GM10266 (cell line): ENCODE results near the gene NEU4.

Experiments used
- DNase-seq: peaks from one replicate; pipeline ENCODE4 v3.0.0; 2012; ENCODE audit errors: extremely low spot score
- TF ChIP-seq, protein P1 (sequence below): IDR thresholded peaks from 2 replicates; pipeline ENCODE4 v1.5.1; 2012; ENCODE audit warnings: mild to moderate bottlenecking, low read depth; ENCODE audit not compliant: control insufficient read depth, insufficient read depth; ENCODE audit errors: missing control alignments

The NEU4 gene

GRCh38 chr2:241849616-241850543, 40.9 kb downstream of the NEU4 start:
- TF ChIP-seq, protein P1, sequence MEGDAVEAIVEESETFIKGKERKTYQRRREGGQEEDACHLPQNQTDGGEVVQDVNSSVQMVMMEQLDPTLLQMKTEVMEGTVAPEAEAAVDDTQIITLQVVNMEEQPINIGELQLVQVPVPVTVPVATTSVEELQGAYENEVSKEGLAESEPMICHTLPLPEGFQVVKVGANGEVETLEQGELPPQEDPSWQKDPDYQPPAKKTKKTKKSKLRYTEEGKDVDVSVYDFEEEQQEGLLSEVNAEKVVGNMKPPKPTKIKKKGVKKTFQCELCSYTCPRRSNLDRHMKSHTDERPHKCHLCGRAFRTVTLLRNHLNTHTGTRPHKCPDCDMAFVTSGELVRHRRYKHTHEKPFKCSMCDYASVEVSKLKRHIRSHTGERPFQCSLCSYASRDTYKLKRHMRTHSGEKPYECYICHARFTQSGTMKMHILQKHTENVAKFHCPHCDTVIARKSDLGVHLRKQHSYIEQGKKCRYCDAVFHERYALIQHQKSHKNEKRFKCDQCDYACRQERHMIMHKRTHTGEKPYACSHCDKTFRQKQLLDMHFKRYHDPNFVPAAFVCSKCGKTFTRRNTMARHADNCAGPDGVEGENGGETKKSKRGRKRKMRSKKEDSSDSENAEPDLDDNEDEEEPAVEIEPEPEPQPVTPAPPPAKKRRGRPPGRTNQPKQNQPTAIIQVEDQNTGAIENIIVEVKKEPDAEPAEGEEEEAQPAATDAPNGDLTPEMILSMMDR = no peak
- DNase-seq = no peak

GRCh38 chr2:241850544-241851324, 41.7 kb downstream of the NEU4 start:
- TF ChIP-seq, protein P1 = no peak
- no peak for DNase-seq

- TF ChIP-seq, protein P1 = no peak
- DNase-seq = no peak
These were observed 42.5 kb downstream of the NEU4 start for GRCh38 chr2:241851325-241852115.

- DNase-seq = peak; percentile 25
- TF ChIP-seq, protein P1 = no peak
These were observed 43.4 kb downstream of the NEU4 start for GRCh38 chr2:241852116-241852980.

GRCh38 chr2:241852981-241853631, 44.1 kb downstream of the NEU4 start:
- TF ChIP-seq, protein P1 = no peak
- DNase-seq = no peak
